ENCODE data around the gene GNAZ.

GNAZ gene

GRCh38 chr22:23163665-23164064, 93.3 kb downstream of the GNAZ start:
- TF ChIP-seq CTCF (IDR thresholded peaks at IDR 0.05; ENCODE audit: low read length) (no peak), EZH2phosphoT487 (IDR thresholded peaks at IDR 0.05; ENCODE audit: low read length) (no peak), EZH2 (optimal IDR thresholded peaks at IDR 0.05; ENCODE audit: low read depth, low read length) (no peak)
- Histone ChIP-seq H3K27me3 (replicated peaks; ENCODE audit: insufficient read depth, low read length) (no peaks in the 10 kb centered on the region), H4K20me1 (ENCODE audit: insufficient read depth, low read length) (no peaks in the 10 kb centered on the region), H3F3A (ENCODE audit: insufficient read depth, low read length) (0 out of 2 replicates have a peak, but pooled peaks cover 15% of the 10 kb centered on the region), H3K9me2 (replicated peaks; ENCODE audit: insufficient read depth, low read length) (no peaks in the 10 kb centered on the region), H3K4me3 (ENCODE audit: low read length) (no peak overlapping the region), H2AFZ (ENCODE audit: low read length) (no peak overlapping the region), H3K27ac (ENCODE audit: low read length) (no peak overlapping the region), H3K9ac (ENCODE audit: low read length) (no peak overlapping the region), H3K4me2 (ENCODE audit: low read depth, low read length) (no peak overlapping the region), H3K4me1 (ENCODE audit: low read length) (peaks cover 7% of the 10 kb centered on the region), H3K9me3 (replicated peaks; ENCODE audit: insufficient read depth, low read length) (no peaks in the 10 kb centered on the region), H3K79me2 (ENCODE audit: low read length) (peaks cover 25% of the 10 kb centered on the region), H3K36me3 (replicated peaks; ENCODE audit: insufficient read depth, low read length) (peaks cover 7% of the 10 kb centered on the region; the same call in 1 of the 2 replicates)
- DNase-seq, result no peak

GRCh38 chr22:23164091-23164490, 93.8 kb downstream of the GNAZ start:
- Histone ChIP-seq H3K4me1 (ENCODE audit: low read length) (peaks cover 3% of the 10 kb centered on the region), H3K36me3 (replicated peaks; ENCODE audit: insufficient read depth, low read length) (peaks cover 7% of the 10 kb centered on the region; the same call in 1 of the 2 replicates), H3K9me3 (replicated peaks; ENCODE audit: insufficient read depth, low read length) (no peaks in the 10 kb centered on the region), H3K9ac (ENCODE audit: low read length) (no peak overlapping the region), H3K4me2 (ENCODE audit: low read depth, low read length) (no peak overlapping the region), H4K20me1 (ENCODE audit: insufficient read depth, low read length) (no peaks in the 10 kb centered on the region), H3K27me3 (replicated peaks; ENCODE audit: insufficient read depth, low read length) (no peaks in the 10 kb centered on the region), H3K9me2 (replicated peaks; ENCODE audit: insufficient read depth, low read length) (no peaks in the 10 kb centered on the region), H3K79me2 (ENCODE audit: low read length) (peaks cover 21% of the 10 kb centered on the region), H3K27ac (ENCODE audit: low read length) (no peak overlapping the region), H3F3A (ENCODE audit: insufficient read depth, low read length) (0 out of 2 replicates have a peak, but pooled peaks cover 15% of the 10 kb centered on the region), H2AFZ (ENCODE audit: low read length) (no peak overlapping the region), H3K4me3 (ENCODE audit: low read length) (no peak overlapping the region)
- DNase-seq, result no peak
- no peak for TF ChIP-seq CTCF (IDR thresholded peaks at IDR 0.05; ENCODE audit: low read length)
- no peak for TF ChIP-seq EZH2phosphoT487 (IDR thresholded peaks at IDR 0.05; ENCODE audit: low read length)
- no peak for TF ChIP-seq EZH2 (optimal IDR thresholded peaks at IDR 0.05; ENCODE audit: low read depth, low read length)

GRCh38 chr22:23166042-23166831, 95.9 kb downstream of the GNAZ start:
- H3K27ac ChIP-seq (ENCODE audit: low read length), result no peak overlapping the region
- no peak for DNase-seq
- H3K4me3 ChIP-seq (ENCODE audit: low read length), result no peak overlapping the region
- H3F3A ChIP-seq (ENCODE audit: insufficient read depth, low read length), result peaks cover 14% of the 10 kb centered on the region; the same call in 1 of the 2 replicates
- no peaks in the 10 kb centered on the region for H3K4me1 ChIP-seq (ENCODE audit: low read length)
- no peak overlapping the region for H3K9ac ChIP-seq (ENCODE audit: low read length)
- no peaks in the 10 kb centered on the region for H3K9me3 ChIP-seq (replicated peaks; ENCODE audit: insufficient read depth, low read length)
- no peaks in the 10 kb centered on the region; the same call in 1 of the 2 replicates for H3K79me2 ChIP-seq (ENCODE audit: low read length)
- no peaks in the 10 kb centered on the region for H3K36me3 ChIP-seq (replicated peaks; ENCODE audit: insufficient read depth, low read length)
- TF ChIP-seq CTCF (IDR thresholded peaks at IDR 0.05; ENCODE audit: low read length), result no peak
- TF ChIP-seq EZH2phosphoT487 (IDR thresholded peaks at IDR 0.05; ENCODE audit: low read length), result no peak
- TF ChIP-seq EZH2 (optimal IDR thresholded peaks at IDR 0.05; ENCODE audit: low read depth, low read length), result no peak
- H2AFZ ChIP-seq (ENCODE audit: low read length), result no peak overlapping the region
- H3K9me2 ChIP-seq (replicated peaks; ENCODE audit: insufficient read depth, low read length), result no peaks in the 10 kb centered on the region
- H3K27me3 ChIP-seq (replicated peaks; ENCODE audit: insufficient read depth, low read length), result no peaks in the 10 kb centered on the region
- H3K4me2 ChIP-seq (ENCODE audit: low read depth, low read length), result no peak overlapping the region
- no peaks in the 10 kb centered on the region for H4K20me1 ChIP-seq (ENCODE audit: insufficient read depth, low read length)
